Right renal cortex interstitium (tissue), 3 donors: ENCODE measurements around the gene GLYR1. TPM values are rescaled to one million over a fixed set of nuclear protein-coding genes. Genes with fewer than 3 reads are reported as not detected.
A peak's percentile ranks its signal among the peaks of the same experiment; 100 is the strongest.
"Not testable (repeated sequence)": the region's sequence is repeated elsewhere in the genome, so short reads cannot be mapped to it uniquely, and the experiment has no call there.

Experiments used
- DNase-seq, 3 donors: peaks; one replicate each; pipeline ENCODE4 v3.0.0-alpha.2; 2013; ENCODE audit warnings: low read depth in 3 of 3, low spot score in 2 of 3
- polyA plus RNA-seq, 3 donors: library from polyadenylated mRNA; unstranded; fragments of 120-200 nt; gene quantifications; one replicate each; pipeline ENCODE4 v1.2.1, GENCODE V29; 2013; ENCODE audit not compliant: insufficient read length in 3 of 3

GLYR1 gene
- polyA plus RNA-seq, result 100 to 1,000 TPM; 130 to 138 (median 134) TPM

- peak; percentile 83 to 95 (median 87) for DNase-seq
These were observed at the start of gene GLYR1, which contains the start of gene UBN1 for GRCh38 chr16:4846901-4847773. GLYR1 (minus strand) TSS chr16:4847288; CDS start chr16:4847265, 23 bp downstream. UBN1 (plus strand) TSS chr16:4847481; CDS start chr16:4852918, 5,437 bp downstream.

DNA sequence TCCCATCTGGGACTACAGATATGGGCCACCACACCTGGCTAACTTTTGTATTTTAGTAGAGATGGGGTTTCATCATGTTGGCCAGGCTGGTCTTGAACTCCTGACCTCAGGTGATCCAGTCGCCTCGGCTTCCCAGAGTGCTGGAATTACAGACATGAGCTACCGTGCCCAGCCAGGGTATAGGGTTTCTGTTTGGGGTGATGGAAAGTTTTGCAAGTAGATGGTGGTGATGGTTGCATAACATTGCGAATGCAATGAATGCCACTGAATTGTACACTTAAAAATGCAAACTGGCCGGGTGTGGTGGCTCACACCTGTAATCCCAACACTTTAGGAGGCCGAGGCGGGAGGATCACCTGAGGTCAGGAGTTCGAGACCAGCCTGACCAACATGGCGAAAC is 49.7 kb upstream of the GLYR1 start:
- not testable (repeated sequence) for DNase-seq

DNA sequence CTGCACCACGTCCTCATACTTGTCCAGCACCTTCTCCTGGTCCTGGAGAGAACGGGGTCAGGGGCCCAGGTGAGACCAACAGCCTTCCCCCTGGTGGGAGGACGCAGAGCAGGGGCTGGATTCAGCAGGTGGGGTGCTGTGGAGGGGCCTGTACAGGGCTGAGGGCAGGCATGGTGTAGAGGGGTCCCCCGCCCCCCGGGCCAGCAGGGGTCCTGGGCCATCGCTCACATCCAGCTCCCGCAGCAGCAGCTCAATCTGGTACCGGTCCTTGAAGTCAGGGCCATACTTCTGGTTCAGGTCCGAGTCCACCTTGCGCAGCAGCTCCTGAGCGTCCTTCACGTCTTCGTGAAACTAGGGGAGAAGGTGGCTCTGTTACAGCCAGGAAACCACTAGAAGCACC is 48.3 kb upstream of the GLYR1 start:
- no peak for DNase-seq

GRCh38 chr16:4894276-4895150 is 47.4 kb upstream of the GLYR1 start:
- DNase-seq, result no peak

DNA sequence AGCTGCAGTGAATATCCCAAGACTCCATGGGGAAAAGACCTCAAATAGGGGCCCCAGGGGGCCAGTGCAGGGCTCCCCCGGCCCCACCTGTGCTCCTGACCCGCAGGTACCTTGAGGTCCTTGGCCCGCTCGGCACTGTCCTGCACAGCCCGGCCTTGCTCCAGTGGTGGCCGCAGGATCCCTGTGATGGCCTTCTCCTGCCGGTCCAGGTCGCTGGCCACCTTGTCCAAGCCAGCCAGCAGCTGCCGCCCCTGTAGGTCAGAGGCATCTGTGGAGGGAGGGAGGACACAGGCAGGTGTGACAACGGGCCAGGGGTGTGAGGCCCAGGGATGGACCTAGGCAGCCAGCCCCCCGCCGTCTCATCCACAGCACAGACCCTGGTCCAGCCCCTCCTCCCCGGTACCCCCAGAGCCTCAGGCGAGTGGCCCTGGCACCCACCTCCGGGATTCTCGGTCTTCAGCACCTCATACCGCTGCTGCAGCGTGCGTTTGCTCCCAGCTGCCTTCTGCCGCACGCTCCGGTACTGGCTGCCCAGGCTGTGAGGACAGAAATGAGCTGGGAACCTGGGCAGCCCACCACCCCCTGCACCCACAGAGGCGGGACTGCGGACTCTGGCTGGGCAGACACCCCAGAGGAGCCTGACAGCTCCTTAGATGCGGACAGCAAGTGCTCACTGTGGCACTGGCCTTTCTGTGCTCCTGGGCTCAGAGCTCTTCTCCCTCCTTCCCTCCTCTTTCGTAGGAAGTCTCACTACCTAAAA is 46.2 kb upstream of the GLYR1 start:
- no peak for DNase-seq

DNA sequence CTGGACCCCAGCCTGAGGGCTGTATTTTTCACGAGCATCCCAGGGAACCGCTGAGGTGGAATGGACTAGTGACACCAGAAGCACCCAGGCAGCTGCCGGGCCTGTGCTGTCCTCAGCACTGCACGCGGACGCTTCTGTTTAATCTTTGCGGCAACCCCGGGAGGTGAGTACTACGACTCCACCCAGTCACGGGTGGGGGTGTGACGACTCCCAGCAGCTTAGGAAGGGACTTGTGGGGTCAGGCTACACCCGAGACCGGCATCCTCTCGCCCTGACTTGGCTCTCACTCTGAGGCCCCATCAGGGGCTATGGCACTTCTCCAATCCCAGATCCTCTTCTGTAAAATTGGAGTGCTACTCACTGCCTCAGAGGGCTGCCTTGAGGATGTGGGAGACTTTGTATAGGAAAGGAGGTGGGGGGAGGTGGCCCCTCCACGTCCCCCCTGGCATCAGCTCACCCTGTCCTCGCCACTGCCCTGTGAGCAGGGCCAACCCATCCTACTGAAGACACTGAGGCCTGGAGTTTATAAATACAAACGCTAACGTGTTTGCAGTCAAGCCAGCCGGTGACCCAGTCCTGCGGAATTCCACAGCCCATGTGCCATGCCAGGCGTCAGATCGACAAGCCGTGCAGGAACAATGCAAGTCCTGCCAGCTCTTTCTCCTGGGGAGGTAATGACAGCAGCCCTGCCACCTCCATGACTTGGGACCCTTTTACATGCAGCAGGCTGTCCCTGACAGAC is 45.4 kb upstream of the GLYR1 start:
- no peak for DNase-seq

- DNase-seq, result no peak
These were observed 44.8 kb upstream of the GLYR1 start for GRCh38 chr16:4891886-4892216.

- DNase-seq, result no peak
These were observed 44.2 kb upstream of the GLYR1 start for GRCh38 chr16:4891097-4891885.

DNA sequence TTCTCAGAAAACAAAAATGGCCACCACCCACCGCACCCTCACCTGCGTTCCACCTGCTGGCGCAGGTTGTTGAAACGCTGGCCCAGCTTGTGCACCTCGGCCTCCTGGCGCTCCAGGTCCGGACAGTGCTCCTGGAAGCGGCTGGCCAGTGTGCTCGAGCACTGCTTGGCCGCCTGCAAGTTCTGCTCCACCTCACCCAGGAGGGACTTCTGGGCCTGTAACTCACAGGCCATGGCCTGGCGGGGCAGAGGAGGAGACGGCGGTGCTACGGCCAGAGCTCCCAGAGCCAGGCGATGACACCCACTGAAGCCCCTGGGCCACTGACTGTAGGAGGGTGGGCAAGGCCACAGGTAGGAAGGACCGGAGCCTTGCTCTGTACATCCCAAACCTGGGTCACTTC is 43.6 kb upstream of the GLYR1 start:
- DNase-seq, result no peak

- DNase-seq, result no peak
These were observed 42.9 kb upstream of the GLYR1 start for GRCh38 chr16:4890026-4890425.

DNA sequence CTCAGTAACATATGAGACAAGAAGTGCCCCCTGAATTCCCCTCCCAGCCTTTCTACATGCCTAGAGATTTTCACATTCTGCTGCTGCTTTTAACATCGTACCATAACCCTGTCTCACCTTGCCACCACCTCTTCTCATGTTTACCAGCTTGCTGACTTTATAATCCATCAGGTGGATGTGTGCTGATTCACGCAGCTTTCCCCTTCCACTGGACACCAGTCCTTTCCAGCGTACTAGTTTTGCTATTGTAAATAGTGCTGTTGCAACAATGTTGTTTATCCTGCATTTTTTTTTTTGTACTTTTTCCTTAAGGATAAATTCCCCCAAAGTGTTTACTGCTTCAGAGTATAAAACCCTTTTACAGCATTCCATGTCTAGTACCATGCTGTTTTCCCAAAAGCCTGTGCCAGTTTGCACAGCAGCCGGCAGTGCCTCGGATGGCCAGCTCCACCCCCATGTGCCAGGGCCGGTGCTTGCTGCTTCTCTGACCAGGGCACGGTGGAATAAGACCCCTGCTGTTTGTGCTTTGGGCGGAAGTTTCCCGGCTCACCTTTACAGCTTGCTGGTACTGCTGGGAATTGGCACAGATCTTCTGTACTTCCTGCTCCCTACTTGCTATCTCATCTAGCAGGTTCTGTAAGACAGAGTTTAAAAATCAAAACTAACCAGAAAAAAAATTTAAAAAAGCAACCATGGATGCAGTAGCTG is 41.5 kb upstream of the GLYR1 start:
- DNase-seq, result no peak

GRCh38 chr16:4886151-4886550 is 39.1 kb upstream of the GLYR1 start:
- no peak for DNase-seq

GRCh38 chr16:4884972-4885874 is 38.1 kb upstream of the GLYR1 start:
- no peak for DNase-seq

GRCh38 chr16:4884209-4884608 is 37.1 kb upstream of the GLYR1 start:
- no peak for DNase-seq

GRCh38 chr16:4883501-4883900 is 36.4 kb upstream of the GLYR1 start:
- DNase-seq, result no peak

DNA sequence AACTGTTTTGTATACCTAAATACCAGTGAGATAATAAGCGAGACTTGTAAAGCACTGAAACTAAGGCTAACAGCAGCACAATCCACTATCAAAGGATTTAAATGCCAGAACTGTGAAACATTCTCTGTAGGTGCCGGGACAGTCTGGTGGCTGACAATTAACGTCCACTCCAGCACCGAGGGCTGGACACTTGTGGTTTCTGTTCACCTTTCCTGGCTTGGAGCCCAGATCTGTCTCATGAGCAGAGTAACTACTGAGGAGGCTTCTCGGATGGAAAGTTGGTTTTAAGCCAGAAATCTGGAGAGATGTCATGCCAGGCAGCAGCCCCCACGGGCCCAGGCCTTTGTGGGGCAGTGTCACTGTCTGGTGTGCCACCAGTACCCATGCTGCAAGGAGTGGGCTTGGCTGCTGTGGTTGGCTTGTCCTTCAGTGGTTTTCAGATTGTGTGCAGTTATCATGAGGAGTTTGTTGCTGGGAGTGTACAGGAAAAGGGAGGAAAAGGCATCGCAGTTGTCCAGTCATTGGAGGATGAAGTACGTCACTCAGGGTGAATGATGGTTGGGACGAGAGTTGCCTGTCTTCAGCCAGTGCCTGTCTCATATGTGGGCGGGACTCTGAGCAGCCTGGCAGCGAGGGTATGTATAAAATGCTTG is 35.7 kb upstream of the GLYR1 start:
- peak in 1 of 3 donors; percentile 15 for DNase-seq

GRCh38 chr16:4882000-4882632 is 35.0 kb upstream of the GLYR1 start:
- DNase-seq, result peak in 1 of 3 donors; percentile 45
